Right lobe of liver (tissue), 4 donors: Measurements from ENCODE around the gene TTC9.

ENCODE experiments used
- CTCF ChIP-seq, 4 donors: fragments of 200-600 bp in 3 of 4; fragments of 450-650 bp in 1 of 4; IDR thresholded peaks; one replicate each; pipeline versions ENCODE4 v1.5.1 to v1.8.0; 2016 to 2022; ENCODE audit warnings: antibody characterized with exemption in 4 of 4, mild to moderate bottlenecking in 2 of 4
- POLR2A ChIP-seq: fragments of 450-650 bp; IDR thresholded peaks from one replicate; pipeline ENCODE4 v1.6.1; 2017; ENCODE audit warnings: antibody characterized with exemption, mild to moderate bottlenecking
- donor health status: DM: no; HTN: no; CAD: no.
- donor health status: DM: no; HTN: no; CAD: no.
- donor health status: DM: no; HTN: yes; CAD: no.

- TF ChIP-seq CTCF (IDR thresholded peaks at IDR 0.05) (no peak), POLR2A (no peak)
Measured at GRCh38 chr14:70716483-70716882, 74.8 kb downstream of the TTC9 start.
